Mesendoderm (in vitro differentiated cells): ENCODE data around the gene CACNG7.

ENCODE experiments used
- DNase-seq: peaks from one replicate; pipeline ENCODE4 v3.0.0; 2013
- H2AK5ac ChIP-seq: 2 replicates; pipeline ENCODE4 v1.6.1; 2013; ENCODE audit warnings: low read length, inconsistent platforms
- H2BK120ac ChIP-seq: 2 replicates; pipeline ENCODE4 v1.6.1; 2013; ENCODE audit warnings: low read depth, mild to moderate bottlenecking, low read length, moderate library complexity, mixed read lengths
- H2BK15ac ChIP-seq: replicated peaks from 2 replicates; pipeline ENCODE4 v1.6.1; 2013; ENCODE audit warnings: low read depth, mild to moderate bottlenecking, moderate library complexity
- H2BK5ac ChIP-seq: 2 replicates; pipeline ENCODE4 v1.6.1; 2013; ENCODE audit warnings: low read length, inconsistent platforms
- H3K18ac ChIP-seq: 2 replicates; pipeline ENCODE4 v1.6.1; 2013; ENCODE audit warnings: mild to moderate bottlenecking, low read length, mixed read lengths
- H3K23ac ChIP-seq: one replicate; pipeline ENCODE4 v1.6.1; 2013; ENCODE audit warnings: low read length
- H3K27ac ChIP-seq: 2 replicates; pipeline ENCODE4 v1.5.1; 2013; ENCODE audit warnings: low read depth, mild to moderate bottlenecking, inconsistent platforms, low read length, moderate library complexity
- H3K27me3 ChIP-seq: 2 replicates; pipeline ENCODE4 v1.6.1; 2013; ENCODE audit warnings: low read length, control low read depth, mild to moderate bottlenecking, inconsistent platforms; ENCODE audit not compliant: insufficient read depth, poor library complexity
- H3K36me3 ChIP-seq: 2 replicates; pipeline ENCODE4 v1.6.1; 2013; ENCODE audit warnings: low read length, inconsistent platforms; ENCODE audit not compliant: control insufficient read depth, insufficient read depth
- H3K4ac ChIP-seq: one replicate; pipeline ENCODE4 v1.6.1; 2013; ENCODE audit warnings: low read depth, mild to moderate bottlenecking, low read length, moderate library complexity
- H3K4me1 ChIP-seq: 2 replicates; pipeline ENCODE4 v1.6.1; 2013; ENCODE audit warnings: low read depth, low read length, inconsistent platforms; ENCODE audit not compliant: control insufficient read depth
- H3K4me2 ChIP-seq: 2 replicates; pipeline ENCODE4 v1.6.1; 2013; ENCODE audit warnings: low read length
- H3K4me3 ChIP-seq: 2 replicates; pipeline ENCODE4 v1.5.1; 2013; ENCODE audit warnings: mild to moderate bottlenecking, low read length
- H3K56ac ChIP-seq: one replicate; pipeline ENCODE4 v1.6.1; 2013; ENCODE audit warnings: low read length
- H3K79me1 ChIP-seq: 2 replicates; pipeline ENCODE4 v1.6.1; 2013; ENCODE audit warnings: low read length, inconsistent platforms
- H3K79me2 ChIP-seq: 2 replicates; pipeline ENCODE4 v1.6.1; 2013; ENCODE audit warnings: mild to moderate bottlenecking, low read length; ENCODE audit not compliant: control insufficient read depth, insufficient read depth
- H3K9ac ChIP-seq: 2 replicates; pipeline ENCODE4 v1.6.1; 2013; ENCODE audit warnings: low read length, inconsistent platforms
- H4K5ac ChIP-seq: one replicate; pipeline ENCODE4 v1.6.1; 2013; ENCODE audit warnings: low read length
- H4K8ac ChIP-seq: one replicate; pipeline ENCODE4 v1.6.1; 2013; ENCODE audit warnings: low read depth, mild to moderate bottlenecking, control low read depth, low read length, moderate library complexity
- WGBS: extraction: QIAGEN DNeasy Blood & Tissue Kit; methylation state at CpG from one replicate; pipeline ENCODE4 v1.1.7; 2013; ENCODE audit warnings: low lambda C conversion rate, missing lambda C conversion rate; ENCODE audit not compliant: insufficient coverage; ENCODE audit errors: extremely low coverage; 5-methylcytosine and 5-hydroxymethylcytosine counted together

CACNG7 gene

DNA sequence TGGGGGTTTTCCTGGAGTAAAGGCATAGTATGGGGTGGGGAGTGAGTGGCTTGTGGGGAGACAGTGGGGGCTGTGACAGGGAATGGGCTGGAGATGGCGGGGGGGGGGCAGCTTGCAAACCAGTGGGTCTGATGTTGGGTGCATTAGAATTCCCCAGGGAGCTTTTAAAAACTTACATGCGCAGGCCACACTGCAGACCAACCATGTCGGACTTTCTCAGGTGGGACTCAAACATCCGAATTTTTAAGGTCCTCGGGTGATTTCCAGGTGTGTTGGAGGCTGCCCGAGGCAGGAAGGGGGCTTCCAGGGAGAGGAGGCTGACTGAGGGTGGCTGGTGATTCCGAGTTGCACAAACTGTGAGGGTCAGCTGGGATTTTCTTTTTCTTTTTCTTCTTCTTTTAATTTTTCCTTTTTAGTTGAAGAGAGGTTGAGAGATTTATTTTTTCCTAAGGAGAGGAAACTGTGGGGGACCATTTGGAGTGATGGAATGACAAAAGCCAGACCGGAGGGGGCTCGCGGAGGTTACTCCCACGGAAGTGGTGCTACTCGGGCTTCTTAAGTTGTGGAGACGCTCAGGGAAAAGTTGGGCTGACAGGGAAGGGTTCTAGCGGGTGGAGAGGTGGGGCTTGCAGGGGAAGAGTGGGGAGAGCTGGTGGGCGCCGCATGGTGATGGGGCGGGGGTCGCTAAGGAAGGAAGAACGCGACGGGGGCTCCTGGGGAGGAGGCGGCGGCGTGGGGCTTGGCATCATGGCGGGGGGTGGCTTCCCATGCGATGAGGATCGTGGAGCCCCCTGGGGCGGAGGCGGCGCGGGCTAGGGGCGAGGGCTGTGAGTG lies 52.7 kb downstream of the CACNG7 start:
- H3K79me2 ChIP-seq = no peaks in the 10 kb centered on the region
- no peaks in the 10 kb centered on the region for H3K27me3 ChIP-seq
- H3K4me2 ChIP-seq = peak overlapping the region; percentile 49
- no peak overlapping the region for H2BK5ac ChIP-seq
- no peak overlapping the region for H2AK5ac ChIP-seq
- H3K4me1 ChIP-seq = peaks cover 14% of the 10 kb centered on the region
- no CpG with 5 or more reads among the region's 32 CpGs for WGBS
- peak overlapping the region; percentile 17 for H3K4ac ChIP-seq
- peak overlapping the region; percentile 17 for H3K4me3 ChIP-seq
- peak overlapping the region; percentile 70 for H3K56ac ChIP-seq
- H4K8ac ChIP-seq = no peak overlapping the region
- H2BK15ac ChIP-seq = no peak overlapping the region
- peak; percentile 74 for DNase-seq
- no peak overlapping the region for H4K5ac ChIP-seq
- H3K36me3 ChIP-seq = no peaks in the 10 kb centered on the region
- no peak overlapping the region for H3K23ac ChIP-seq
- H2BK120ac ChIP-seq = no peak overlapping the region
- peaks cover 2% of the 10 kb centered on the region for H3K79me1 ChIP-seq
- H3K9ac ChIP-seq = peak overlapping the region; percentile 52
- H3K27ac ChIP-seq = no peak overlapping the region
- H3K18ac ChIP-seq = peak overlapping the region; percentile 28

DNA sequence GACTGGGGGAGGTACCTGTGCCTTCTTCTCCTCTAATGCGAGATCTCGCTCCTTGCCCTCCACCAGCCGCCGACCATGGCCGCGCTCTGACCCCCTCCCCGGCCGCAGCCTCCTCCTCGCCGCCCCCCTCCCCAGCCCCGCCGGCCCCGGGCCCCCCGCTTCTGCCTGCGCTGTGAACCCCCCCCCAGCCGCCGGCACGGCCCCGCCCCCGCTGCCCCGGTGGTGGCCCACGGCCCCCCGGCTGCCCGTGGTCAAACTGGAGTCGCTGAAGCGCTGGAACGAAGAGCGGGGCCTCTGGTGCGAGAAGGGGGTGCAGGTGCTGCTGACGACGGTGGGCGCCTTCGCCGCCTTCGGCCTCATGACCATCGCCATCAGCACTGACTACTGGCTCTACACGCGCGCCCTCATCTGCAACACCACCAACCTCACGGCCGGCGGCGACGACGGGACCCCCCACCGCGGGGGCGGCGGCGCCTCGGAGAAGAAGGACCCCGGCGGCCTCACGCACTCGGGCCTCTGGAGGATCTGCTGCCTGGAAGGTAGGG lies 53.9 kb downstream of the CACNG7 start, which contains the start of gene CACNG8:
Gene CACNG8, plus strand, starts transcription at position 51 of the 545 bp plus-strand sequence.
- Histone ChIP-seq H2BK120ac (no peak within 1 kb of the TSS), H3K27ac (no peak within 1 kb of the TSS), H3K9ac (peak within 1 kb of the TSS; percentile 52), H3K27me3 (no peaks in the 10 kb centered on the region), H3K36me3 (no peaks in the 10 kb centered on the region), H2BK15ac (no peak within 1 kb of the TSS), H3K79me1 (peaks cover 2% of the 10 kb centered on the region), H4K5ac (no peak within 1 kb of the TSS), H3K4me2 (peak within 1 kb of the TSS; percentile 49), H3K18ac (no peak within 1 kb of the TSS), H4K8ac (no peak within 1 kb of the TSS), H3K4me3 (peak within 1 kb of the TSS; percentile 17), H3K23ac (no peak within 1 kb of the TSS), H3K4me1 (peaks cover 10% of the 10 kb centered on the region), H2AK5ac (no peak within 1 kb of the TSS), H2BK5ac (no peak within 1 kb of the TSS), H3K56ac (peak within 1 kb of the TSS; percentile 70), H3K4ac (no peak within 1 kb of the TSS), H3K79me2 (no peaks in the 10 kb centered on the region)
- no peak for DNase-seq
- WGBS = no CpG with 5 or more reads among the region's 55 CpGs

GRCh38 chr19:53965091-53965490 lies 56.0 kb downstream of the CACNG7 start:
- no CpG with 5 or more reads among the region's 11 CpGs for WGBS
- no peak overlapping the region for H3K4ac ChIP-seq
- H3K4me2 ChIP-seq = no peak overlapping the region
- H3K4me3 ChIP-seq = no peak overlapping the region
- H3K56ac ChIP-seq = no peak overlapping the region
- no peaks in the 10 kb centered on the region for H3K79me2 ChIP-seq
- peaks cover 2% of the 10 kb centered on the region for H3K79me1 ChIP-seq
- no peak overlapping the region for H4K8ac ChIP-seq
- no peak overlapping the region for H3K27ac ChIP-seq
- DNase-seq = no peak
- H2BK120ac ChIP-seq = no peak overlapping the region
- H2AK5ac ChIP-seq = no peak overlapping the region
- no peak overlapping the region for H2BK5ac ChIP-seq
- no peaks in the 10 kb centered on the region for H3K36me3 ChIP-seq
- H3K18ac ChIP-seq = no peak overlapping the region
- no peaks in the 10 kb centered on the region for H3K27me3 ChIP-seq
- no peak overlapping the region for H3K23ac ChIP-seq
- no peak overlapping the region for H3K9ac ChIP-seq
- peaks cover 7% of the 10 kb centered on the region for H3K4me1 ChIP-seq
- H2BK15ac ChIP-seq = no peak overlapping the region
- no peak overlapping the region for H4K5ac ChIP-seq

DNA sequence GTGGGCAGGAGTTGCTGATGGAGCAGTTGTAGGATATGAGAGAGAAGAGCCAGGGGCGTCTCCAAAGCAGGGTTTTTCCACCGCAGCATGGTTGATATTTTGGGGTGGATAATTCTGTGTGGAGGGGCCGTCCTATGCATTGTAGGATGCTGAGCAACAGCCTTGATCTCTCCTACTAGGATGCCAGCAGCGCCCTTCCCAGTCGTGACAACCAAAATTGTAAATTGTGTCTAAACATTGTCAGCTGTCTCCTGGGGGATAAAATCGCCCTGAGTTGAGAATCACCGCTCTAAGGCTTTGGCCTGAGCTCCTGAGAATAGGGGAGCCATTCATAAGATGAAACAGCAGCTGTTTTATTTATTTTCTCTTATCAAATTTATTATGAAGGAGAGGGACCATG lies 57.9 kb downstream of the CACNG7 start:
- no peak overlapping the region for H2AK5ac ChIP-seq
- H3K9ac ChIP-seq = no peak overlapping the region
- H3K36me3 ChIP-seq = no peaks in the 10 kb centered on the region
- no peaks in the 10 kb centered on the region for H3K4me1 ChIP-seq
- H3K56ac ChIP-seq = no peak overlapping the region
- no peak overlapping the region for H3K27ac ChIP-seq
- WGBS = no CpG with 5 or more reads among the region's 7 CpGs
- H3K79me1 ChIP-seq = peaks cover 2% of the 10 kb centered on the region
- no peak overlapping the region for H3K23ac ChIP-seq
- H4K5ac ChIP-seq = no peak overlapping the region
- no peak overlapping the region for H3K4me2 ChIP-seq
- H2BK15ac ChIP-seq = no peak overlapping the region
- no peaks in the 10 kb centered on the region for H3K27me3 ChIP-seq
- H3K79me2 ChIP-seq = no peaks in the 10 kb centered on the region
- no peak overlapping the region for H3K4ac ChIP-seq
- H2BK5ac ChIP-seq = no peak overlapping the region
- H4K8ac ChIP-seq = no peak overlapping the region
- H3K18ac ChIP-seq = no peak overlapping the region
- H3K4me3 ChIP-seq = no peak overlapping the region
- no peak for DNase-seq
- H2BK120ac ChIP-seq = no peak overlapping the region

GRCh38 chr19:53969366-53969765 lies 60.3 kb downstream of the CACNG7 start:
- H3K23ac ChIP-seq = no peak overlapping the region
- no peak overlapping the region for H3K4me3 ChIP-seq
- no peak overlapping the region for H3K56ac ChIP-seq
- H3K79me1 ChIP-seq = peaks cover 2% of the 10 kb centered on the region
- H3K4me1 ChIP-seq = no peaks in the 10 kb centered on the region
- H3K18ac ChIP-seq = no peak overlapping the region
- H2BK5ac ChIP-seq = no peak overlapping the region
- H3K27ac ChIP-seq = no peak overlapping the region
- H2BK120ac ChIP-seq = no peak overlapping the region
- H3K36me3 ChIP-seq = no peaks in the 10 kb centered on the region
- no peak overlapping the region for H3K4ac ChIP-seq
- no peak overlapping the region for H2BK15ac ChIP-seq
- H3K9ac ChIP-seq = no peak overlapping the region
- H3K27me3 ChIP-seq = no peaks in the 10 kb centered on the region
- H4K5ac ChIP-seq = no peak overlapping the region
- no peaks in the 10 kb centered on the region for H3K79me2 ChIP-seq
- H4K8ac ChIP-seq = no peak overlapping the region
- H3K4me2 ChIP-seq = no peak overlapping the region
- no peak for DNase-seq
- WGBS = no CpG with 5 or more reads among the region's 6 CpGs
- H2AK5ac ChIP-seq = no peak overlapping the region
